HUES64 (cell line): ENCODE data around the gene CFAP99.
"Not testable (repeated sequence)": the region's sequence is repeated elsewhere in the genome, so short reads cannot be mapped to it uniquely, and the experiment has no call there.

Experiments
- H3K27ac ChIP-seq: 2 replicates; pipeline ENCODE4 v1.7.0; 2013; ENCODE audit warnings: low read depth, low read length, inconsistent platforms
- H3K27me3 ChIP-seq: 2 replicates; pipeline ENCODE4 v1.6.1; 2013; ENCODE audit warnings: mild to moderate bottlenecking, low read length; ENCODE audit not compliant: insufficient read depth
- H3K36me3 ChIP-seq: 2 replicates; pipeline ENCODE4 v1.6.1; 2013; ENCODE audit warnings: mild to moderate bottlenecking, low read length; ENCODE audit not compliant: insufficient read depth
- H3K4me1 ChIP-seq: 2 replicates; pipeline ENCODE4 v1.6.1; 2013; ENCODE audit warnings: mild to moderate bottlenecking, low read length, moderate library complexity; ENCODE audit not compliant: insufficient read depth
- H3K4me3 ChIP-seq: 2 replicates; pipeline ENCODE4 v1.5.1; 2013; ENCODE audit warnings: mild to moderate bottlenecking, low read length, moderate library complexity
- H3K9ac ChIP-seq: 2 replicates; pipeline ENCODE4 v1.6.1; 2013; ENCODE audit warnings: mild to moderate bottlenecking, low read depth, low read length
- H3K9me3 ChIP-seq: 2 replicates; pipeline ENCODE4 v1.6.1; 2013; ENCODE audit warnings: low read depth, low read length; ENCODE audit not compliant: insufficient read depth
- WGBS: fragments of 150-250, 120-280 bp; methylation state at CpG from one replicate; pipeline ENCODE4 v1.1.7; 2013; ENCODE audit warnings: missing lambda C conversion rate; 5-methylcytosine and 5-hydroxymethylcytosine counted together

Gene CFAP99

GRCh38 chr4:2451821-2452785 lies 33.3 kb downstream of the CFAP99 start:
- H3K4me1 ChIP-seq, result no peaks in the 10 kb centered on the region
- H3K27me3 ChIP-seq, result no peaks in the 10 kb centered on the region
- H3K27ac ChIP-seq, result no peak overlapping the region
- H3K9ac ChIP-seq, result no peak overlapping the region
- H3K36me3 ChIP-seq, result no peaks in the 10 kb centered on the region
- no peaks in the 10 kb centered on the region for H3K9me3 ChIP-seq
- H3K4me3 ChIP-seq, result no peak overlapping the region
- WGBS, result 88% methylated on average over 25 of the region's 25 CpGs

GRCh38 chr4:2457481-2458295 lies 38.9 kb downstream of the CFAP99 start:
- Histone ChIP-seq H3K9me3 (no peaks in the 10 kb centered on the region), H3K9ac (no peak overlapping the region), H3K27me3 (peaks cover 18% of the 10 kb centered on the region), H3K4me3 (no peak overlapping the region), H3K27ac (no peak overlapping the region), H3K4me1 (peaks cover 9% of the 10 kb centered on the region; the same call in 1 of the 2 replicates), H3K36me3 (no peaks in the 10 kb centered on the region)
- WGBS, result 89% methylated on average over 23 of the region's 24 CpGs

GRCh38 chr4:2458546-2459491 lies 40.1 kb downstream of the CFAP99 start:
- Histone ChIP-seq H3K36me3 (no peaks in the 10 kb centered on the region), H3K4me3 (no peak overlapping the region), H3K4me1 (peaks cover 9% of the 10 kb centered on the region; the same call in 1 of the 2 replicates), H3K27ac (no peak overlapping the region), H3K9ac (no peak overlapping the region), H3K27me3 (peaks cover 28% of the 10 kb centered on the region), H3K9me3 (no peaks in the 10 kb centered on the region)
- WGBS, result 92% methylated on average over 38 of the region's 38 CpGs

- 93% methylated on average over 18 of the region's 19 CpGs for WGBS
These were observed 41.0 kb downstream of the CFAP99 start for GRCh38 chr4:2459589-2460349.

GRCh38 chr4:2461246-2461960 lies 42.6 kb downstream of the CFAP99 start:
- no peaks in the 10 kb centered on the region for H3K36me3 ChIP-seq
- H3K27me3 ChIP-seq, result peaks cover 30% of the 10 kb centered on the region
- no peak overlapping the region for H3K27ac ChIP-seq
- H3K4me1 ChIP-seq, result peaks cover 9% of the 10 kb centered on the region; the same call in 1 of the 2 replicates
- H3K9me3 ChIP-seq, result no peaks in the 10 kb centered on the region
- H3K9ac ChIP-seq, result no peak overlapping the region
- no peak overlapping the region for H3K4me3 ChIP-seq
- 88% methylated on average over 15 of the region's 15 CpGs for WGBS

More at GRCh38 chr4:2459589-2460349, 41.0 kb downstream of the CFAP99 start:
- H3K27me3 ChIP-seq, result peaks cover 30% of the 10 kb centered on the region
- H3K36me3 ChIP-seq, result no peaks in the 10 kb centered on the region
- no peak overlapping the region for H3K27ac ChIP-seq
- H3K4me3 ChIP-seq, result no peak overlapping the region
- no peak overlapping the region for H3K9ac ChIP-seq
- H3K4me1 ChIP-seq, result peaks cover 9% of the 10 kb centered on the region; the same call in 1 of the 2 replicates
- H3K9me3 ChIP-seq, result no peaks in the 10 kb centered on the region

- Histone ChIP-seq H3K27me3 (peaks cover 30% of the 10 kb centered on the region), H3K9me3 (no peaks in the 10 kb centered on the region), H3K4me1 (peaks cover 9% of the 10 kb centered on the region; the same call in 1 of the 2 replicates), H3K9ac (peak overlapping the region; percentile 79), H3K36me3 (no peaks in the 10 kb centered on the region), H3K27ac (no peak overlapping the region), H3K4me3 (peak overlapping the region; percentile 50)
- 3% methylated on average over 99 of the region's 99 CpGs for whole genome bisulfite sequencing
These were observed 43.6 kb downstream of the CFAP99 start for GRCh38 chr4:2462218-2462991.

- H3K9me3 ChIP-seq, result no peaks in the 10 kb centered on the region
- 38% methylated on average over 35 of the region's 35 CpGs for WGBS
- H3K36me3 ChIP-seq, result no peaks in the 10 kb centered on the region
- peaks cover 9% of the 10 kb centered on the region; the same call in 1 of the 2 replicates for H3K4me1 ChIP-seq
- H3K9ac ChIP-seq, result no peak overlapping the region
- H3K4me3 ChIP-seq, result peak overlapping the region; percentile 50
- H3K27ac ChIP-seq, result no peak overlapping the region
- H3K27me3 ChIP-seq, result peaks cover 30% of the 10 kb centered on the region
These were observed 44.4 kb downstream of the CFAP99 start for GRCh38 chr4:2462992-2463762.

GRCh38 chr4:2465032-2465431 lies 46.3 kb downstream of the CFAP99 start:
- H3K36me3 ChIP-seq, result no peaks in the 10 kb centered on the region
- peaks cover 30% of the 10 kb centered on the region for H3K27me3 ChIP-seq
- H3K4me1 ChIP-seq, result peaks cover 9% of the 10 kb centered on the region; the same call in 1 of the 2 replicates
- WGBS, result 93% methylated on average over 6 of the region's 6 CpGs
- no peak overlapping the region for H3K4me3 ChIP-seq
- no peak overlapping the region for H3K9ac ChIP-seq
- H3K27ac ChIP-seq, result no peak overlapping the region
- no peaks in the 10 kb centered on the region for H3K9me3 ChIP-seq

- H3K9me3 ChIP-seq, H3K9ac ChIP-seq, H3K36me3 ChIP-seq, H3K27ac ChIP-seq, H3K4me3 ChIP-seq: not testable (repeated sequence)
- Histone ChIP-seq H3K27me3 (peaks cover 30% of the 10 kb centered on the region), H3K4me1 (peaks cover 13% of the 10 kb centered on the region)
These were observed 46.8 kb downstream of the CFAP99 start for GRCh38 chr4:2465544-2465943.
